Heart left ventricle (tissue), 16 donors: ENCODE data around the gene ANO2. TPM values are rescaled to one million over a fixed set of nuclear protein-coding genes. Genes with fewer than 3 reads are reported as not detected.
"Not testable (repeated sequence)": the region's sequence is repeated elsewhere in the genome, so short reads cannot be mapped to it uniquely, and the experiment has no call there.

ENCODE experiments used
- ATAC-seq, 4 donors: fragments of 200-7000 bp; cut with Tn5 transposase; one replicate each; pipeline ENCODE4 v1.9.1; 2020 to 2022; ENCODE audit warnings: moderate library complexity in 4 of 4, mild to moderate bottlenecking in 3 of 4, moderate number of reproducible peaks in 1 of 4
- DNase-seq, 5 donors: peaks; one replicate each; pipeline ENCODE4 v3.0.0-alpha.2; 2020
- H3K27ac ChIP-seq, 12 donors: fragments of 200-600 bp; sonication (generic) in 4 of 12; one replicate each; pipeline versions ENCODE4 v1.5.0 to v1.8.0; 2016 to 2022; ENCODE audit warnings: mild to moderate bottlenecking in 2 of 12
- H3K27me3 ChIP-seq, 9 donors: fragments of 200-600 bp; sonication (generic) in 2 of 9; one replicate each; pipeline versions ENCODE4 v1.5.1 to v1.8.0; 2016 to 2022; ENCODE audit warnings: mild to moderate bottlenecking in 3 of 9
- H3K36me3 ChIP-seq, 9 donors: fragments of 200-600 bp; sonication (generic) in 2 of 9; one replicate each; pipeline versions ENCODE4 v1.5.0 to v1.8.0; 2018 to 2022; ENCODE audit warnings: mild to moderate bottlenecking in 2 of 9
- H3K4me1 ChIP-seq, 12 donors: fragments of 200-600 bp; sonication (generic) in 4 of 12; one replicate each; pipeline versions ENCODE4 v1.5.0 to v1.8.0; 2016 to 2022; ENCODE audit warnings: mild to moderate bottlenecking in 3 of 12
- H3K4me3 ChIP-seq, 12 donors: fragments of 200-600 bp; sonication (generic) in 4 of 12; one replicate each; pipeline versions ENCODE4 v1.5.0 to v1.8.0; 2017 to 2022; ENCODE audit warnings: mild to moderate bottlenecking in 9 of 12, moderate library complexity in 4 of 12
- H3K9me3 ChIP-seq, 12 donors: fragments of 200-600 bp; sonication (generic) in 4 of 12; one replicate each; pipeline versions ENCODE4 v1.5.0 to v1.8.0; 2016 to 2022; ENCODE audit warnings: mild to moderate bottlenecking in 1 of 12
- POLR2A ChIP-seq, 2 donors: fragments of 450-650 bp; IDR thresholded peaks; one replicate each; pipeline ENCODE4 v1.6.1; 2017; ENCODE audit warnings: antibody characterized with exemption in 2 of 2, mild to moderate bottlenecking in 2 of 2, moderate library complexity in 2 of 2
- WGBS, 4 donors: extraction: QIAGEN DNeasy Blood & Tissue Kit in 2 of 4; methylation state at CpG; one replicate each; pipeline versions ENCODE4 v1.1.5 to v1.1.7; 2013 to 2018; 5-methylcytosine and 5-hydroxymethylcytosine counted together
- intact Hi-C, 10 donors: fragments of 100-400 bp; cut with DNase I; formaldehyde crosslinking; loops; one replicate each; pipeline versions ENCODE4 v1.11.1 to v1.14.2; 2022
- polyA plus RNA-seq, 2 donors: library from polyadenylated mRNA; stranded (reverse); fragments of 200-250 nt; gene quantifications; one replicate each; pipeline ENCODE4 v1.2.3, GENCODE V29; 2013
- total RNA-seq, 9 donors: library from RNA; depleted of rRNA in 2 of 9; stranded (reverse); fragments of >200 nt in 2 of 9; fragmentation: NEBNext Ultra II Directional in 3 of 9; extraction: Animal tissue kit (Norgen Biotek cat#: 25700) in 3 of 9; gene quantifications; one replicate each; pipeline versions ENCODE4 v1.1.0 to v1.2.4, GENCODE V29; 2016 to 2023
- TF ChIP-seq, protein P1 (sequence below), 12 donors: fragments of 200-600 bp; sonication (generic) in 4 of 12; IDR thresholded peaks; one replicate each; pipeline versions ENCODE4 v1.5.0 to v1.8.0; 2018 to 2022; ENCODE audit warnings: antibody characterized with exemption in 12 of 12, mild to moderate bottlenecking in 5 of 12
- donor health status: ischemic (EF 13 %, LVEDD 7.1; RV severe dilation, severe dysfunction).
- donor health status: healthy with polysubstance abuse.
- donor health status: DM: no; HTN: yes; CAD: no.
- donor health status: DM: no; HTN: no; CAD: no.
- donor health status: ischemic (EF 25% LVEDD 6.9; RV normal size, moderate dysfunction).
- donor health status: ischemic (EF 25% LVEDD 5.7; RV mildly dilated, moderate dysfunction).
- donor health status: healthy.
- donor health status: DM: yes; HTN: yes; CAD: no.
- donor health status: ischemic (EF 35%, LVEDD 5.7; RV mildly dilated, moderate dysfunction).
- donor health status: nonischemic (EF 11% LVEDD 7.7; RV severe dilation, severe dysfunction).
- donor health status: DM: yes; HTN: yes; CAD: no.
- donor health status: PGD.
- donor health status: ischemic (EF 29% LVEDD 5.4; RV normal size, mild dysfunction).
- donor health status: nonischemic (EF 23%, LVEDD 6.1; RV moderate dilation, normal function).

Gene ANO2
- total and polyA plus RNA-seq, 11 donors: 3.4 to 19.4 (median 9.4) TPM

DNA sequence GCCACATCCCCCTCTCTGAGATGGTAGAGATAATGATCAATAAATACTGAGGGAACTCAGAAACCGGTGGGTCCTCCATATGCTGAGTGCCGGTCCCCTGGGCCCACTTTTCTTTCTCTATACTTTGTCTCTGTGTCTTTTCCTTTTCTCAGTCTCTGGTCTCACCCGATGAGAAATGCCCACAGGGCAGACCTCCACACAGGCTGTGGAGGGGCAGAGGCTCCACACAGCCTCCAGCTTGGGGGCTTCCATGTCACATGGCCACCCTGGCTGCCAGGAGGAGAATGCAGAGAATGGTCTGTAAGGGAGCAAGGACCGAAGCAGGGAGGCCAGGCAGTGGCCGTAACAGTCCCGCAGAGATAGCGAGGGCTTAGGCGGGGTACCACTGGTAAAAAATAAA lies 407.3 kb downstream of the ANO2 start:
- intact Hi-C loops: no loop called here
- no peak for ATAC-seq
- Histone ChIP-seq H3K27ac (no peak overlapping the region), H3K27me3 (no peaks in the 10 kb centered on the region), H3K9me3 (peaks cover 0 to 20% (median 0%) of the 10 kb centered on the region in 12 donors), H3K36me3 (no peaks in the 10 kb centered on the region), H3K4me3 (no peak overlapping the region), H3K4me1 (no peaks in the 10 kb centered on the region)
- WGBS, 4 donors: 86 to 94% (median 89%) methylated on average over 8 of the region's 8 CpGs
- no peak for TF ChIP-seq POLR2A (IDR thresholded peaks at IDR 0.05)
- TF ChIP-seq, protein P1, sequence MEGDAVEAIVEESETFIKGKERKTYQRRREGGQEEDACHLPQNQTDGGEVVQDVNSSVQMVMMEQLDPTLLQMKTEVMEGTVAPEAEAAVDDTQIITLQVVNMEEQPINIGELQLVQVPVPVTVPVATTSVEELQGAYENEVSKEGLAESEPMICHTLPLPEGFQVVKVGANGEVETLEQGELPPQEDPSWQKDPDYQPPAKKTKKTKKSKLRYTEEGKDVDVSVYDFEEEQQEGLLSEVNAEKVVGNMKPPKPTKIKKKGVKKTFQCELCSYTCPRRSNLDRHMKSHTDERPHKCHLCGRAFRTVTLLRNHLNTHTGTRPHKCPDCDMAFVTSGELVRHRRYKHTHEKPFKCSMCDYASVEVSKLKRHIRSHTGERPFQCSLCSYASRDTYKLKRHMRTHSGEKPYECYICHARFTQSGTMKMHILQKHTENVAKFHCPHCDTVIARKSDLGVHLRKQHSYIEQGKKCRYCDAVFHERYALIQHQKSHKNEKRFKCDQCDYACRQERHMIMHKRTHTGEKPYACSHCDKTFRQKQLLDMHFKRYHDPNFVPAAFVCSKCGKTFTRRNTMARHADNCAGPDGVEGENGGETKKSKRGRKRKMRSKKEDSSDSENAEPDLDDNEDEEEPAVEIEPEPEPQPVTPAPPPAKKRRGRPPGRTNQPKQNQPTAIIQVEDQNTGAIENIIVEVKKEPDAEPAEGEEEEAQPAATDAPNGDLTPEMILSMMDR (IDR thresholded peaks at IDR 0.05): no peak
- no peak for DNase-seq

DNA sequence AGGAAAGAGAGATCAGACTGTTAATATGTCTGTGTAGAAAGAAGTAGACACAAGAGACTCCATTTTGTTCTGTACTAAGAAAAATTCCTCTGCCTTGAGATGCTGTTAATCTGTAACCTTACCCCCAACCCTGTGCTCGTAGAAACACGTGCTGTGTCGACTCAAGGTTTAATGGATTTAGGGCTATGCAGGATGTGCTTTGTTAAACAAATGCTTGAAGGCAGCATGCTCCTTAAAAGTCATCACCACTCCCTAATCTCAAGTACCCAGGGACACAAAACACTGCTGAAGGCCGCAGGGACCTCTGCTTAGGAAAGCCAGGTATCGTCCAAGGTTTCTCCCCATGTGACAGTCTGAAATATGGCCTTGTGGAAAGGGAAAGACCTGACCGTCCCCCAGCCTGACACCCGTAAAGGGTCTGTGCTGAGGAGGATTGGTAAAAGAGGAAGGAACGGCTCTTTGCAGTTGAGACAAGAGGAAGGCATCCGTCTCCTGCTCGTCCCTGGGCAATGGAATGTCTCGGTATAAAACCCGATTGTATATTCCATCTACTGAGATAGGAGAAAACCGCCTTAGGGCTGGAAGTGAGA lies 407.9 kb downstream of the ANO2 start:
- H3K36me3 ChIP-seq, H3K27me3 ChIP-seq, DNase-seq, H3K4me1 ChIP-seq, H3K4me3 ChIP-seq, ATAC-seq, intact Hi-C loops, H3K27ac ChIP-seq: not testable (repeated sequence)
- WGBS, 4 donors: 55 to 73% (median 65%) methylated on average over 13 of the region's 13 CpGs
- H3K9me3 ChIP-seq: peaks cover 0 to 22% (median 1%) of the 10 kb centered on the region in 12 donors

DNA sequence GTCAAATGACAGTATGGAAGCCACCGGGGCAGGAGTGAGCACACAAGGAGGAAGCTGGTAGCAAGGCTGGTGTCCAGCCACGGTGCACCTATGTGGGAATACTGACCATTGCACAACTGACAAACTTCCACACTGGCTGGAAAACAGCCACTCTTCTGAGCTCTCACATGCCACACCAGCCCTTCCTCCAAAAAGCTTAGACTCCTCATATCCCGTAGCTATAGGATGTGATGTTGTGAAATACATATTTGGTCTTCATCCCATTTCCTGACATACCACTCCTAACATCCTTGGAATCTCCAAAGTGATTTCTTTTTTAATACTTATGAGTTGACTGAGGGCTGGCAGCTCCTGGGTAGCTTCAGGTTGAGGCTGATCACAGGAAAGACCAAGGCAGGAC lies 409.5 kb downstream of the ANO2 start:
- TF ChIP-seq, protein P1 (IDR thresholded peaks at IDR 0.05): no peak
- TF ChIP-seq POLR2A (IDR thresholded peaks at IDR 0.05): no peak
- Histone ChIP-seq H3K27me3 (no peaks in the 10 kb centered on the region), H3K36me3 (no peaks in the 10 kb centered on the region), H3K9me3 (peaks cover 0 to 12% (median 0%) of the 10 kb centered on the region in 12 donors), H3K27ac (no peak overlapping the region), H3K4me3 (no peak overlapping the region), H3K4me1 (no peaks in the 10 kb centered on the region)
- 82 to 90% (median 87%) methylated on average over 3 of the region's 3 CpGs for WGBS, 4 donors
- intact Hi-C loops: no loop called here
- no peak for DNase-seq
- no peak for ATAC-seq

DNA sequence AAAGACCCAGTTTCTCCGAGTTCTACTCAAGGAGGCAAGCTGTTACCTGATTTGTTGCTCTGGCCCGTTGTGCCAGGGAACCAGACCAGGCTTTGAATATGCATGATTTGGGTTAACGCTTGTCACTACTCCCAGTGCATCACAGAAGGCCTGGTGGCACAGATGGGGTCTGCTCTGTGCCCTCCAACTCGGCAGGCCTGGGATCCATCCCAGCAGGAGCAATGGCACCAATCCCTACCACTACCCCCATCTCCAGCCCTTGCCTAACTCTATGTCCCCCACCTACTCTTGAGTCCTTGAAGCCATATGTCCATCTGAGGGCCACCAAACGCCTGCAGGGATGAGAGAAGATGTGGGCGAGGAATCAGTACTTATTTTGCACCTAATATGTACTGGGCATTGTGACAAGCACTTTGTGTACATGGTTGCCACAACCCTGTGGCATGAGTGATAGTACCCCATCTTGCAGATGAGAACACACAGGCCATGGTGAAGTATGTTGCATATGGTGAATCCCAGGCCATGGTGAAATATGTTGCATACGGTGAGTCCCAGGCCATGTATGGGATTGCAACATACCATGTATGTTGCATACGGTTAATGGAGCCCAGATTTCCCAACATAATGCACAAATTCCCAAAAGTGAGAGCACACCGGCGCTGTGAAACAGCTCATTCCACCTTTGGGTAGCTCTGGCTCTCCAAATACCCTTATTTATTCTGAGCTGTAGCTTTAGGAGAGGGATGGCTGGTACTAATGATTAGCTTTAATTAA lies 410.4 kb downstream of the ANO2 start:
- TF ChIP-seq, protein P1 (IDR thresholded peaks at IDR 0.05): no peak
- no peak for TF ChIP-seq POLR2A (IDR thresholded peaks at IDR 0.05)
- Histone ChIP-seq H3K27me3 (no peaks in the 10 kb centered on the region), H3K36me3 (no peaks in the 10 kb centered on the region), H3K9me3 (peaks cover 0 to 10% (median 0%) of the 10 kb centered on the region in 12 donors), H3K4me3 (no peak overlapping the region), H3K4me1 (no peaks in the 10 kb centered on the region), H3K27ac (no peak overlapping the region)
- DNase-seq (no peak), ATAC-seq (no peak)
- WGBS, 4 donors: 89 to 93% (median 92%) methylated on average over 10 of the region's 10 CpGs
- intact Hi-C loops: no loop called here
